KMS-11 (cell line): ENCODE data around the gene SLC38A1.

ENCODE experiments used
- H2AFZ ChIP-seq: fragments of 200-600 bp; sonication (generic); 2 replicates; pipeline ENCODE4 v1.6.1; 2016; ENCODE audit warnings: antibody characterized with exemption, mixed run types, low read depth
- H3K27ac ChIP-seq: fragments of 200-600 bp; sonication (generic); 2 replicates; pipeline ENCODE4 v1.6.1; 2016; ENCODE audit warnings: mild to moderate bottlenecking, mixed run types
- H3K27me3 ChIP-seq: fragments of 200-600 bp; sonication (generic); 2 replicates; pipeline ENCODE4 v1.6.1; 2017; ENCODE audit warnings: mild to moderate bottlenecking, low read depth, mixed run types, moderate library complexity; ENCODE audit not compliant: insufficient read depth
- H3K36me3 ChIP-seq: fragments of 200-600 bp; sonication (generic); 2 replicates; pipeline ENCODE4 v1.6.1; 2017; ENCODE audit warnings: mild to moderate bottlenecking, mixed run types; ENCODE audit not compliant: insufficient read depth
- H3K4me1 ChIP-seq: fragments of 200-600 bp; sonication (generic); 2 replicates; pipeline ENCODE4 v1.6.1; 2016; ENCODE audit warnings: mild to moderate bottlenecking, low read depth, mixed run types; ENCODE audit not compliant: poor library complexity, severe bottlenecking
- H3K4me2 ChIP-seq: fragments of 200-600 bp; sonication (generic); 2 replicates; pipeline ENCODE4 v1.7.0; 2016; ENCODE audit warnings: mild to moderate bottlenecking, mixed run types
- H3K4me3 ChIP-seq: fragments of 200-600 bp; sonication (generic); IDR thresholded peaks from 2 replicates; pipeline ENCODE4 v1.6.1; 2017; ENCODE audit warnings: low read depth, low read length, mixed read lengths; ENCODE audit not compliant: insufficient read depth
- H3K79me2 ChIP-seq: fragments of 200-600 bp; sonication (generic); 2 replicates; pipeline ENCODE4 v1.6.1; 2016; ENCODE audit warnings: low read depth, mixed run types; ENCODE audit not compliant: insufficient read depth
- H3K9ac ChIP-seq: fragments of 200-600 bp; sonication (generic); 2 replicates; pipeline ENCODE4 v1.6.1; 2016; ENCODE audit warnings: mild to moderate bottlenecking, mixed run types
- H4K20me1 ChIP-seq: fragments of 200-600 bp; sonication (generic); 2 replicates; pipeline ENCODE4 v1.6.1; 2016; ENCODE audit warnings: mild to moderate bottlenecking, mixed run types; ENCODE audit not compliant: insufficient read depth
- CTCF ChIP-seq: fragments of 200-600 bp; sonication (generic); conservative IDR thresholded peaks from 2 replicates; pipeline ENCODE4 v1.6.1; 2017; ENCODE audit warnings: low read depth, mild to moderate bottlenecking, antibody characterized with exemption, low read length, moderate library complexity, mixed read lengths

Gene SLC38A1

DNA sequence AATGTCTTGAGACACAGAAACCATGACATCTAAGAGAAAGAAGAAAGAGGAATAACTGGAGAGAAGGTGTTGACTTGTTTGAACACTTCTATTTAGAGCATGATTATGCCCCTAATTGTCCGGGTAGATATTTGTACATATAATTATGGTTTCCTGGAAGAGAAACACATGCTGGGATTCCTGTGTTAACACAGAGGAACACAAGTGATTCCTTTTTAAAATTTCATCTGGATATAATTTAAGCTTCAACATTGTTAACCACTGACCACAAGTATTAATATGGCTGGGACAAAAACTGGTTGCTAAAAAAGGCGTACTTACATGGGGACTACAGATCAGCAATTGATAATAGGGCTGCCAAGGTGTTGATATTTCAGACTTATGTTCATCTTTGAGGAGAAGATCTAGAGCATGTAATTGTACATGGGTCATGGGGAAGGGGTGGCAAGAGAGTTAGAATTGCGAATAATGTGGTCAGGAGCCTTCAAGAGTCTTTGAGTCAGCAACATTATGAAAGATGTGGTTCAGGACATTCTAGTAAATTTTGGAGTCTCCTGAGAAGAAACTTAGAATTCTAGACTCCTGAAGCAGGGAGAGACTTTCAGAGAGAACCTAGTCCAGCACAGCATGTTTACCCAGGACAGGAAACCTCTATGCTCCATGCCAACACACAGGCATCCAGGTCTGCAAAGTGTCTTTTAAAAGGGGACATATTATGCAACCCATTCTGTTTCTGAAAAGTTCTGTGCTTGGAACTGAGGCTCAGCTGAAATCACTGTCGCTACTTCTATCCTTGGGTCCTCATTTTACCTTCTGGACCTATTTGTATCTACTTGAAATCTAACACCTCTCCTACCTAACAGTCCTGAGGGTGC lies 56.5 kb downstream of the SLC38A1 start:
- H3K27me3 ChIP-seq = no peaks in the 10 kb centered on the region
- H3K9ac ChIP-seq = no peak overlapping the region
- H3K79me2 ChIP-seq = peaks cover 58% of the 10 kb centered on the region
- no peaks in the 10 kb centered on the region for H3K36me3 ChIP-seq
- no peak overlapping the region for H2AFZ ChIP-seq
- H3K27ac ChIP-seq = no peak overlapping the region; the same call in 1 of the 2 replicates
- peaks cover 68% of the 10 kb centered on the region for H3K4me1 ChIP-seq
- no peak for TF ChIP-seq CTCF
- H3K4me2 ChIP-seq = peak overlapping the region; percentile 36; the same call in 1 of the 2 replicates
- H4K20me1 ChIP-seq = no peaks in the 10 kb centered on the region
- no peak overlapping the region for H3K4me3 ChIP-seq

DNA sequence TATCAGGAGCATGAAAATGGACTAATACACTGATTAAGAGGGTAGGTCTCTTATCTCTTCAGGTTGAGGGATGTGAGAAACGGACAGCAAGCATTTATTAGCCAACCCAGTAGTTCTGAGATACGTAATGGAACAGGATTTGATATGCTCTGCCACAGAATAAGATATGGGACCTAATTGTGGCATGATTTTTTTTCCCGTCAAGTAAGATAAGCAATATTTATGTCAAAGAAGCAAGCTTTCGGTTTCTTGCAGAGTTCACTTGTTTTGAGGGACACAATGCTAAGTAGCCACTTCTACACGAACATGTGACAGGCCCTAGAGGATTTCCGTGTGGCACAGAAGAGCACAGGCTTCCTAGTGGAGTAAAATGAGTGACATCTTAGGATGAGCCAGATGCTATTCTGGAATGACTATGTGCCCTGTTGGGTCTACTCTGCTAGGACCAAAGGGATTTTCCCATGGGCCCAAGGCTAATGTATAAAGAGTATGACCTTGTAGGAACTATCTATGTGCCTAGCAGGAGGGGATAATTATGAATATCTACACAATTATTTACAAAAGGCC lies 57.9 kb downstream of the SLC38A1 start:
- H3K79me2 ChIP-seq = peaks cover 46% of the 10 kb centered on the region
- TF ChIP-seq CTCF = no peak
- H3K36me3 ChIP-seq = peaks cover 5% of the 10 kb centered on the region; the same call in 1 of the 2 replicates
- no peaks in the 10 kb centered on the region for H3K27me3 ChIP-seq
- H2AFZ ChIP-seq = no peak overlapping the region
- no peak overlapping the region for H3K4me2 ChIP-seq
- H3K9ac ChIP-seq = no peak overlapping the region
- H3K4me3 ChIP-seq = no peak overlapping the region
- no peaks in the 10 kb centered on the region for H4K20me1 ChIP-seq
- peaks cover 54% of the 10 kb centered on the region for H3K4me1 ChIP-seq
- H3K27ac ChIP-seq = no peak overlapping the region

DNA sequence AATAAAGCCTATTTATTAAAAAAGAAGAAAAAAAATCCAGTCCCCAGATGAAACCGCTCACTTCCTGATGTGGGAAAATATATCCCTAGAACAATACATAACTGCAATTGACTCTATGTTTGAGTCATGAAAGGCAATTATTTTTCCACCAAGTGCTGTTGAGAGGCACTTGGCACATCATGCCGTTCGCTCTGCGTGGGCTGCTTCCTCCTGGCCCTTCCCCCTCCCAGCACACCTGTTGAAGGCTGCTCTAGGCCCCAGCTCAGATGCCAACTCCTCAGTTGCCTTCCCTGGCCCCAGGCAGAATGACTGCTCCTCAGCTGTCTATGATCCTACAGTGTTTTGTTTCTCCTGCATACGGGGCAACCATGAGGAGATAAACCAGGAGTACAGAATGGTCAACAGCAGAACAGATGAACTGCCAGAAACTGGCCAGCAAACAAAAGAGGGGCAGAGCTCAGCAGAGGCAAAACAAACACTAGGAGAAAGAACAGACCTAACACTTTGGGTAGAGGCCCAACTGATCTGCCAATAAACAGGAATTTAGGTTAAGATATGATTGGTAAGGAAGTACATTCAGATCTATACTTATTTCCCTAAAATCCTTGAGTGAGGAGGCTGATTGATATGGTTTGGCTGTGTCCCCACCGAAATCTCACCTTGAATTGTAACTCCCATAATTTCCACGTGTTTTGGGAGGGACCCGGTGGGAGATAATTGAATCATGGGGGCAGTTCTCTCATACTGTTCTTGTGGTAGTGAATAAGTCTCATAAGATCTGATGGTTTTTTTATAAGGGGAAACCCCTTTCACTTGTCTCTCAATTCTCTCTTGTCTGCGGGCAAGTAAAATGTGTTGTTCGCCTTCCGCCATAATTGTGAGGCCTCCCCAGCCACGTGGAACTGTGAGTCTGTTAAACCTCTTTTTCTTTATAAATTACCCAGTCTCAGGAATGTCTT lies 58.6 kb downstream of the SLC38A1 start:
- no peak overlapping the region for H3K9ac ChIP-seq
- no peak overlapping the region for H2AFZ ChIP-seq
- no peak overlapping the region for H3K4me2 ChIP-seq
- H3K4me1 ChIP-seq = peaks cover 47% of the 10 kb centered on the region
- peaks cover 41% of the 10 kb centered on the region; the same call in 1 of the 2 replicates for H3K79me2 ChIP-seq
- TF ChIP-seq CTCF = no peak
- H3K27ac ChIP-seq = no peak overlapping the region
- H4K20me1 ChIP-seq = no peaks in the 10 kb centered on the region
- peaks cover 9% of the 10 kb centered on the region; the same call in 1 of the 2 replicates for H3K36me3 ChIP-seq
- H3K27me3 ChIP-seq = no peaks in the 10 kb centered on the region
- H3K4me3 ChIP-seq = no peak overlapping the region

DNA sequence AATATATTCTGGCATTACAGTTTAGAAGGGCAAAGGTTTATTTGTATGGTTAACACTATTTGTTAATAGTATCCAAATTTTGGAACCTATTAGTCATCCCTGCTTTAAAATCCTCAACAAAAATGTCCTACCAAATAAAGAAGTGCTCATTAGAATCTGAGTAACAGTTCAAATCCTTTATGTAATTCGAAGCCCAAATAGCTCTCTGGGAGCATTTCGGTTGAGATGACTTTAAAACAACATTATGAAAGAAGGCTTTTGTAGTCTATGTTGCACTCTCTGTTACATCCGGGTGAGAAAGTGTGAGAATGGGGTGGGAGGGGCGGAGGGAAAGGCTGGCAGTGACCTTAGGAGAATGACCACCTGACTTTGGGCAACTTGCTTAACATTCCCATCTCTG lies 59.7 kb downstream of the SLC38A1 start:
- Histone ChIP-seq H3K79me2 (peaks cover 38% of the 10 kb centered on the region; the same call in 1 of the 2 replicates), H3K4me1 (peaks cover 37% of the 10 kb centered on the region), H2AFZ (no peak overlapping the region), H3K27ac (no peak overlapping the region), H3K4me3 (no peak overlapping the region), H3K9ac (no peak overlapping the region), H3K27me3 (no peaks in the 10 kb centered on the region), H3K4me2 (no peak overlapping the region), H4K20me1 (no peaks in the 10 kb centered on the region), H3K36me3 (peaks cover 17% of the 10 kb centered on the region; the same call in 1 of the 2 replicates)
- TF ChIP-seq CTCF = no peak
